ENCODE results near the gene UBXN7.
"Not testable (repeated sequence)": the region's sequence is repeated elsewhere in the genome, so short reads cannot be mapped to it uniquely, and the experiment has no call there.

UBXN7 gene

DNA sequence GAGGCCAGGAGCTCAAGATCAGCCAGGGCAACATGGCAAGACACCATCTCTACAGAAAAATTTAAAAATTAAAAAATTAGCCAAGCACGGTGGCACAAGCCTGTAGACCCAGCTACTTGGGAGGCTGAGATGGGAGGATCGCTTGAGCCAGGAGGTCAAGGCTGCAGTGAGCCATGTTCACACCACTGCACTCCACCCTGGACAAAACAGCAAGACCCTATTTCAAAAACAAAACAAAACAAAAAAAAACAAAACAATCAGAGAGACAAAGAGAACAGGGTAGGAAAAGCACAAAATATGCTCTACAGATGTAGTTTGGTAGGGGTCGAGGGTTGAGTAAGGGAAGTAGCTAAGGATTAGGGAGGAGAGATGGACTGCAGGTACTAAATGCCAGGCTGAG lies 117.6 kb downstream of the UBXN7 start:
- no peak for DNase-seq

- DNase-seq: not testable (repeated sequence)
Observed at GRCh38 chr3:196314086-196314485, 118.1 kb downstream of the UBXN7 start.

GRCh38 chr3:196302960-196303359 lies 129.3 kb downstream of the UBXN7 start:
- not testable (repeated sequence) for DNase-seq

DNA sequence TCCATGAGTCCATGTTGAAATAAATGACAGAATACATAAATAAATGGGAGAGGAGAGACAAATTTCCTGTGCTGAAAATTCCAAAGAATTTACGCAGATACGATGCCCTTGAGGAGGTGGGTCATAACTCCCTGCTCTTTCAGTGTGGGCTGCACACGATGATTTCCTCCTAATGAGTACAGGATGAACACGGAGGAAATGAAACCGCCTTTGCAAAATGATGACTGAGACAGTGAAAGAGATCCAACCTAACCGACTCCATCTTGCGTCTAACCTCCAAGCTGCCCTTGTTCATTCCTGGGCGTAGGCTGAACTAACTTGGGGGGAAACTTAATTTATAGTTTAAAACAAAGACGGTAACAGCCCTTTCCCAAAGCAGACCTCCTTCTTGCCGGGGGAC lies 129.7 kb downstream of the UBXN7 start:
- DNase-seq: not testable (repeated sequence)

- DNase-seq: no peak
Observed at GRCh38 chr3:196298521-196298920, 133.7 kb downstream of the UBXN7 start.
